Mucosa of descending colon (tissue), 3 donors: ENCODE measurements around the gene MAP1S. TPM values are rescaled to one million over a fixed set of nuclear protein-coding genes. Genes with fewer than 3 reads are reported as not detected.
"Not testable (repeated sequence)": the region's sequence is repeated elsewhere in the genome, so short reads cannot be mapped to it uniquely, and the experiment has no call there.

Source experiments
- ATAC-seq: fragments of 200-7000 bp; cut with Tn5 transposase; one replicate; pipeline ENCODE4 v1.9.1; 2020; ENCODE audit warnings: mild to moderate bottlenecking, moderate library complexity
- DNase-seq, 3 donors: peaks; one replicate each; pipeline ENCODE4 v3.0.0-alpha.2; 2020
- H3K36me3 ChIP-seq: fragments of 200-600 bp; one replicate; pipeline ENCODE4 v1.8.0; 2021; ENCODE audit warnings: low read depth, mild to moderate bottlenecking
- H3K4me1 ChIP-seq: fragments of 200-600 bp; one replicate; pipeline ENCODE4 v1.8.0; 2021; ENCODE audit warnings: low read depth, mild to moderate bottlenecking
- H3K4me3 ChIP-seq: fragments of 200-600 bp; one replicate; pipeline ENCODE4 v1.8.0; 2021; ENCODE audit warnings: mild to moderate bottlenecking
- H3K9me3 ChIP-seq: fragments of 200-600 bp; one replicate; pipeline ENCODE4 v1.8.0; 2021; ENCODE audit warnings: mild to moderate bottlenecking
- intact Hi-C, 2 donors: fragments of 100-400 bp; cut with DNase I in 1 of 2; cut with micrococcal nuclease in 1 of 2; formaldehyde crosslinking; loops; one replicate each; pipeline versions ENCODE4 v1.11.0 to v1.11.1; 2022; cut with DNase I, micrococcal nuclease
- total RNA-seq, 3 donors: library from RNA; stranded (reverse); fragmentation: NEBNext Ultra II Directional in 2 of 3; extraction: Animal tissue kit (Norgen Biotek cat#: 25700) in 2 of 3; gene quantifications; one replicate each; pipeline versions ENCODE4 v1.2.1 to v1.2.4, GENCODE V29; 2021 to 2023
- TF ChIP-seq, protein P1 (sequence below): fragments of 200-600 bp; IDR thresholded peaks from one replicate; pipeline ENCODE4 v1.8.0; 2022; ENCODE audit warnings: antibody characterized with exemption, mild to moderate bottlenecking
- donor health status: DM: no; HTN: no; CAD: no; lungs with moderate emphysema.
- donor health status: DM: no; HTN: no; CAD: no.
- donor health status: DM: no; HTN: yes; CAD: no.

The MAP1S gene
- total RNA-seq, 3 donors from 2014 or later, result 42.2 to 57.2 (median 44.7) TPM

GRCh38 chr19:17778251-17778967, 59.1 kb downstream of the MAP1S start:
- Histone ChIP-seq H3K36me3 (no peaks in the 10 kb centered on the region), H3K9me3 (no peaks in the 10 kb centered on the region), H3K4me1 (no peaks in the 10 kb centered on the region), H3K4me3 (no peak overlapping the region)
- ATAC-seq (peak; percentile 94), DNase-seq (peak; percentile 85 to 91 (median 89))
- TF ChIP-seq, protein P1, sequence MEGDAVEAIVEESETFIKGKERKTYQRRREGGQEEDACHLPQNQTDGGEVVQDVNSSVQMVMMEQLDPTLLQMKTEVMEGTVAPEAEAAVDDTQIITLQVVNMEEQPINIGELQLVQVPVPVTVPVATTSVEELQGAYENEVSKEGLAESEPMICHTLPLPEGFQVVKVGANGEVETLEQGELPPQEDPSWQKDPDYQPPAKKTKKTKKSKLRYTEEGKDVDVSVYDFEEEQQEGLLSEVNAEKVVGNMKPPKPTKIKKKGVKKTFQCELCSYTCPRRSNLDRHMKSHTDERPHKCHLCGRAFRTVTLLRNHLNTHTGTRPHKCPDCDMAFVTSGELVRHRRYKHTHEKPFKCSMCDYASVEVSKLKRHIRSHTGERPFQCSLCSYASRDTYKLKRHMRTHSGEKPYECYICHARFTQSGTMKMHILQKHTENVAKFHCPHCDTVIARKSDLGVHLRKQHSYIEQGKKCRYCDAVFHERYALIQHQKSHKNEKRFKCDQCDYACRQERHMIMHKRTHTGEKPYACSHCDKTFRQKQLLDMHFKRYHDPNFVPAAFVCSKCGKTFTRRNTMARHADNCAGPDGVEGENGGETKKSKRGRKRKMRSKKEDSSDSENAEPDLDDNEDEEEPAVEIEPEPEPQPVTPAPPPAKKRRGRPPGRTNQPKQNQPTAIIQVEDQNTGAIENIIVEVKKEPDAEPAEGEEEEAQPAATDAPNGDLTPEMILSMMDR, result no peak
- intact Hi-C loops, result loop anchor here in 1 of 2 donors (10.0 kb wide), 1 partner anchor 64 kb away; the partner anchor contains the start of gene MAP1S

DNA sequence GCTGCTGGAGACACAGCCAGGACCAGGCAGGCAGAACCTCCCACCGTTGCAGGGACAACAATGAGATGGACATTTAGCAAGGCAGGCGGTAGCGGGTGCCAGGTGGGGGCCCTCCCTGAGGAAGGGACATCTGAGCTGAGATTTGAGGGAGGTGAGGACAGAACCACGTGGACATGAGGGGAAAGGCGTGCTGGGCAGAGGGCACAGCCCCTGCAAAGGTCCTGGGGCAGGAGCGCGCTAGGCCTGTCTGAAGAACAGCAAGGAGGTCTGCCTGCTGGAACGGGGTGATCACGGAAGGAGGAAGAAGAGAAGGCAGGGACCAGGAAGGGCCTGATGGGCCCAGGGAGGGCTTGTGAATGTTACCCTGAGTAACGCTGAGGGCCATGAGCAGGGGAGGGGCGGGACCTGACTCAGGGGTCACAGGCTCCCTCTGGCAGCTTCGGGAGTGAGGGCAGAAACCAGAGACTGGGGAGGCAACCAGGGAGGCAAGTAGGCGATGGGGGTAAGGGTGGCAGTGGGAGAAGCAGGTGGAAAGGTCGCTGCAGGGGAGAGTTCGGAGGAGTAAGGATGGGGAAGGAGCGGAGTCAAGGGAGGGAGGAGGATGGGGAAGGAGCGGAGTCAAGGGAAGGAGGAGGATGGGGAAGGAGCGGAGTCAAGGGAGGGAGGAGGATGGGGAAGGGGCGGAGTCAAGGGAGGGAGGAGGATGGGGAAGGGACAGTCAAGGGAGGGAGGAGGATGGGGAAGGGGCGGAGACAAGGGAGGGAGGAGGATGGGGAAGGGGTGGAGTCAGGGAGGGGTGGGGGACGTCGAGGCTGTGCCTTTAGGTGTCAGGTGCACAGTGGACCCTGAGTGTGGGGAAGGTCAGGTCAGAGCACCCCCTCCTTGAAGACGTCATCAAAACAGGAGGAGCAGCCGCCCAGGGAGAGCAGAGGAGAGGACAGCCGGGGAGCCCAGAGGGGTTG, 60.0 kb downstream of the MAP1S start:
- TF ChIP-seq, protein P1, result no peak
- ATAC-seq, result peak; percentile 25
- no peak overlapping the region for H3K4me3 ChIP-seq

DNA sequence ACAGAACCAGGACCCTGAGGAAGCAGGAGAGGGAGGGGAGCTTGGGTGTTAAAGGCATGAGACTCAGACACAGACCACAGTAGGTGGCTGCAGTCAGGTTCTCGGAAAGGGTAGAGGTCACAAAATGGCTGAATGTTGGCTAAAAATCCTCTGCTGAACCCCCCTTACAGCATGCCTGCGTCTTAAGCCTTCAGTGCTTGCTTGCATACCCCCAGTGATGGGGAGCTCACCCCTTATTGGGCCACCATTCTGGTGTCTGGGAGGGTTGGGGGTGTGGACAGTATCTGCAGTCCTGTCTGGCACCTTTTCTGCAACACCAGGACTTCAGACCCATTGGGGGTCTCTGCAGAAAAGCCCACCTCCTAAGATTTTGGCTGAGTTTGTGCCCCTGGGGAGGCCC, 61.5 kb downstream of the MAP1S start:
- ATAC-seq (no peak), DNase-seq (no peak)
- TF ChIP-seq, protein P1, result no peak
- Histone ChIP-seq H3K4me3 (no peak overlapping the region), H3K9me3 (no peaks in the 10 kb centered on the region), H3K4me1 (no peaks in the 10 kb centered on the region), H3K36me3 (no peaks in the 10 kb centered on the region)
- intact Hi-C loops, result no loop called here

More for the DNA sequence above, 60.0 kb downstream of the MAP1S start:
- intact Hi-C loops, result loop anchor here in 1 of 2 donors (10.0 kb wide), 1 partner anchor 64 kb away; the partner anchor contains the start of gene MAP1S
- DNase-seq, result peak in 2 of 3 donors; percentile 31 to 71
- no peaks in the 10 kb centered on the region for H3K9me3 ChIP-seq
- H3K4me1 ChIP-seq, result no peaks in the 10 kb centered on the region
- H3K36me3 ChIP-seq, result no peaks in the 10 kb centered on the region

- H3K4me1 ChIP-seq, H3K9me3 ChIP-seq, H3K36me3 ChIP-seq, H3K4me3 ChIP-seq, ATAC-seq, DNase-seq, intact Hi-C loops: not testable (repeated sequence)
These were observed 64.4 kb downstream of the MAP1S start for GRCh38 chr19:17783721-17784120.

Other genes with a start within 250 kb of the MAP1S start
- 10 to 100 TPM in 1 of 3 donors, 1 to 10 TPM in 2; 5.7 to 17.2 (median 6.2) TPM for gene SLC27A1, start 249.0 kb upstream of the MAP1S start, total RNA-seq
- 100 to 1,000 TPM in 1 of 3 donors, 10 to 100 TPM in 2; 62.3 to 103 (median 77.7) TPM for gene PGLS, start 207.8 kb upstream of the MAP1S start, total RNA-seq
- 10 to 100 TPM; 50.1 to 71.0 (median 50.8) TPM for gene COLGALT1, start 163.8 kb upstream of the MAP1S start, total RNA-seq
- under 1 TPM; 0.53 to 0.85 (median 0.72) TPM for gene UNC13A, start 31.1 kb upstream of the MAP1S start, total RNA-seq
- 1 to 10 TPM; 3.4 to 4.4 (median 4.2) TPM for gene FCHO1, start 32.0 kb downstream of the MAP1S start, total RNA-seq
- 100 to 1,000 TPM in 2 of 3 donors, 10 to 100 TPM in 1; 77.6 to 205 (median 189) TPM for gene B3GNT3, start 75.7 kb downstream of the MAP1S start, total RNA-seq
- not detected for gene INSL3, start 102.0 kb downstream of the MAP1S start, total RNA-seq
- gene JAK3, start 128.5 kb downstream of the MAP1S start, total RNA-seq, result 1 to 10 TPM; 3.1 to 9.1 (median 5.4) TPM
- gene RPL18A, start 140.4 kb downstream of the MAP1S start, total RNA-seq, result 1,000 to 10,000 TPM; 1,368 to 1,650 (median 1,462) TPM
- under 1 TPM in 1 of 3 donors, not detected in 2; 0.19 TPM for gene SLC5A5, start 152.5 kb downstream of the MAP1S start, total RNA-seq
- 10 to 100 TPM; 30.2 to 78.4 (median 56.3) TPM for gene CCDC124, start 213.5 kb downstream of the MAP1S start, total RNA-seq
- under 1 TPM in 1 of 3 donors, not detected in 2; 0.79 TPM for gene KCNN1, start 247.6 kb downstream of the MAP1S start, total RNA-seq